Measurements from ENCODE around the gene TERT.
A peak's percentile ranks its signal among the peaks of the same experiment; 100 is the strongest.

Gene TERT

DNA sequence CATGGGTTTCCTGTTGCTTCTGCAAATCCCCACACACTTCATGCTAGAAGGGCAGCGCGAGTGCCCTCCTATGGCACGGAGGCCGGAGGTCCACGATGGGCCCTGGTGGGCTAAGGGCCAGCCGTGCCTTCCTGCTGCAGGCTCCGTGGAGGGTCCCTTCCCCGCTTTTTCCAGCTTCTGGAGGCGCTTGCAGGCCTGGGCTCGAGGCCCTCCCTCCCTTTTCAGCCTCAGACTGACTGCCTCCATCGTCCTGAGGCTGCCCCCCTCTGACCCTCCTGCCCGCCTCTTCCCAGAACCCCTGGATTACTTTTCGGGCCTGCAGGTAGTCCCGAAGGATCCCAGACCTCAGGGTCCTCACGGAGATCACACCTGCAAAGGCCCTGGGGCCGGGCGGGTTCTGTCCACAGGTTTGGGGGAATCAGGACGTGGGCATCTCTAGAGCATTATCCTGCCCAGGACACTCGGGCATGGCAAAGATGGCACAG, 3.2 kb upstream of the TERT start:
- Histone ChIP-seq H3K23ac (ENCODE audit: low read length) (no peak overlapping the region), H2BK120ac (ENCODE audit: low read depth, low read length) (no peak overlapping the region), H3K4ac (ENCODE audit: low read depth, low read length) (no peak overlapping the region), H2AK5ac (ENCODE audit: low read length) (no peak overlapping the region), H3K4me2 (ENCODE audit: low read length) (no peak overlapping the region), H4K5ac (ENCODE audit: low read length) (no peak overlapping the region), H3K27ac (ENCODE audit: low read depth, low read length) (no peak overlapping the region), H3K9ac (ENCODE audit: low read length) (no peak overlapping the region), H3K18ac (ENCODE audit: low read length) (no peak overlapping the region), H3K36me3 (ENCODE audit: control insufficient read depth, insufficient read depth, low read length) (no peaks in the 10 kb centered on the region), H3K27me3 (ENCODE audit: insufficient read depth, low read length, poor library complexity) (no peaks in the 10 kb centered on the region), H3K79me2 (ENCODE audit: control insufficient read depth, insufficient read depth, low read length) (no peaks in the 10 kb centered on the region), H2BK15ac (replicated peaks; ENCODE audit: low read depth) (no peak overlapping the region), H4K8ac (ENCODE audit: low read depth, low read length) (no peak overlapping the region), H2BK5ac (ENCODE audit: low read length) (no peak overlapping the region), H3K4me3 (ENCODE audit: low read length) (no peak overlapping the region), H3K56ac (ENCODE audit: low read length) (no peak overlapping the region), H3K79me1 (ENCODE audit: low read length) (no peaks in the 10 kb centered on the region), H3K4me1 (ENCODE audit: control insufficient read depth, low read depth, low read length) (no peaks in the 10 kb centered on the region)
- no CpG with 5 or more reads among the region's 19 CpGs for WGBS (ENCODE audit: extremely low coverage, insufficient coverage, low lambda C conversion rate)
- no peak for DNase-seq

GRCh38 chr5:1297243-1297642, 2.4 kb upstream of the TERT start:
- Histone ChIP-seq H3K4me3 (ENCODE audit: low read length) (no peak overlapping the region), H2BK15ac (replicated peaks; ENCODE audit: low read depth) (no peak overlapping the region), H3K4ac (ENCODE audit: low read depth, low read length) (no peak overlapping the region), H2BK5ac (ENCODE audit: low read length) (no peak overlapping the region), H3K18ac (ENCODE audit: low read length) (no peak overlapping the region), H3K79me1 (ENCODE audit: low read length) (no peaks in the 10 kb centered on the region), H2BK120ac (ENCODE audit: low read depth, low read length) (no peak overlapping the region), H3K56ac (ENCODE audit: low read length) (no peak overlapping the region), H3K23ac (ENCODE audit: low read length) (no peak overlapping the region), H4K8ac (ENCODE audit: low read depth, low read length) (no peak overlapping the region), H3K9ac (ENCODE audit: low read length) (no peak overlapping the region), H3K4me2 (ENCODE audit: low read length) (no peak overlapping the region), H2AK5ac (ENCODE audit: low read length) (no peak overlapping the region), H3K79me2 (ENCODE audit: control insufficient read depth, insufficient read depth, low read length) (no peaks in the 10 kb centered on the region), H3K4me1 (ENCODE audit: control insufficient read depth, low read depth, low read length) (no peaks in the 10 kb centered on the region), H3K27me3 (ENCODE audit: insufficient read depth, low read length, poor library complexity) (no peaks in the 10 kb centered on the region), H3K36me3 (ENCODE audit: control insufficient read depth, insufficient read depth, low read length) (no peaks in the 10 kb centered on the region), H3K27ac (ENCODE audit: low read depth, low read length) (no peak overlapping the region), H4K5ac (ENCODE audit: low read length) (no peak overlapping the region)
- DNase-seq, result no peak
- WGBS (ENCODE audit: extremely low coverage, insufficient coverage, low lambda C conversion rate), result no CpG with 5 or more reads among the region's 4 CpGs

DNA sequence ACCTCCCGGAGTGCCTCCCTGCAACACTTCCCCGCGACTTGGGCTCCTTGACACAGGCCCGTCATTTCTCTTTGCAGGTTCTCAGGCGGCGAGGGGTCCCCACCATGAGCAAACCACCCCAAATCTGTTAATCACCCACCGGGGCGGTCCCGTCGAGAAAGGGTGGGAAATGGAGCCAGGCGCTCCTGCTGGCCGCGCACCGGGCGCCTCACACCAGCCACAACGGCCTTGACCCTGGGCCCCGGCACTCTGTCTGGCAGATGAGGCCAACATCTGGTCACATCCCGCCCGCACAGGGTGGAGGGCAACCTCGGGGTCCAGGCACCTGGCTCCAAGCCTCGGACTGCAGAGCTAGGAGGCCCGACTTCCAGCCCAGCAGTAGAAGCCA, 776 bp upstream of the TERT start:
- H4K8ac ChIP-seq (ENCODE audit: low read depth, low read length), result no peak overlapping the region
- H3K18ac ChIP-seq (ENCODE audit: low read length), result no peak overlapping the region
- H2BK120ac ChIP-seq (ENCODE audit: low read depth, low read length), result no peak overlapping the region
- H3K4me2 ChIP-seq (ENCODE audit: low read length), result peak overlapping the region; percentile 78
- H2AK5ac ChIP-seq (ENCODE audit: low read length), result no peak overlapping the region
- H3K56ac ChIP-seq (ENCODE audit: low read length), result peak overlapping the region; percentile 69
- H3K4me1 ChIP-seq (ENCODE audit: control insufficient read depth, low read depth, low read length), result no peaks in the 10 kb centered on the region
- no peak overlapping the region for H2BK5ac ChIP-seq (ENCODE audit: low read length)
- H4K5ac ChIP-seq (ENCODE audit: low read length), result no peak overlapping the region
- peak overlapping the region; percentile 68 for H3K9ac ChIP-seq (ENCODE audit: low read length)
- H3K79me2 ChIP-seq (ENCODE audit: control insufficient read depth, insufficient read depth, low read length), result no peaks in the 10 kb centered on the region
- H3K27me3 ChIP-seq (ENCODE audit: insufficient read depth, low read length, poor library complexity), result no peaks in the 10 kb centered on the region
- no peak overlapping the region for H2BK15ac ChIP-seq (replicated peaks; ENCODE audit: low read depth)
- H3K23ac ChIP-seq (ENCODE audit: low read length), result no peak overlapping the region
- no peak overlapping the region for H3K27ac ChIP-seq (ENCODE audit: low read depth, low read length)
- WGBS (ENCODE audit: extremely low coverage, insufficient coverage, low lambda C conversion rate), result no CpG with 5 or more reads among the region's 22 CpGs
- no peaks in the 10 kb centered on the region for H3K79me1 ChIP-seq (ENCODE audit: low read length)
- no peak overlapping the region for H3K4me3 ChIP-seq (ENCODE audit: low read length)
- no peak for DNase-seq
- no peak overlapping the region for H3K4ac ChIP-seq (ENCODE audit: low read depth, low read length)
- H3K36me3 ChIP-seq (ENCODE audit: control insufficient read depth, insufficient read depth, low read length), result no peaks in the 10 kb centered on the region

- no CpG with 5 or more reads among the region's 69 CpGs for WGBS (ENCODE audit: extremely low coverage, insufficient coverage, low lambda C conversion rate)
- DNase-seq, result peak; percentile 40
- Histone ChIP-seq H3K4me2 (ENCODE audit: low read length) (peak overlapping the region; percentile 62), H3K9ac (ENCODE audit: low read length) (peak overlapping the region; percentile 67), H4K8ac (ENCODE audit: low read depth, low read length) (no peak overlapping the region), H3K79me2 (ENCODE audit: control insufficient read depth, insufficient read depth, low read length) (no peaks in the 10 kb centered on the region), H3K56ac (ENCODE audit: low read length) (peak overlapping the region; percentile 89), H2BK120ac (ENCODE audit: low read depth, low read length) (no peak overlapping the region), H4K5ac (ENCODE audit: low read length) (no peak overlapping the region), H3K4me1 (ENCODE audit: control insufficient read depth, low read depth, low read length) (no peaks in the 10 kb centered on the region), H2BK5ac (ENCODE audit: low read length) (no peak overlapping the region), H3K79me1 (ENCODE audit: low read length) (no peaks in the 10 kb centered on the region), H3K4ac (ENCODE audit: low read depth, low read length) (no peak overlapping the region), H2BK15ac (replicated peaks; ENCODE audit: low read depth) (no peak overlapping the region), H3K18ac (ENCODE audit: low read length) (no peak overlapping the region), H3K4me3 (ENCODE audit: low read length) (peak overlapping the region; percentile 57), H3K36me3 (ENCODE audit: control insufficient read depth, insufficient read depth, low read length) (no peaks in the 10 kb centered on the region), H3K27me3 (ENCODE audit: insufficient read depth, low read length, poor library complexity) (no peaks in the 10 kb centered on the region), H3K27ac (ENCODE audit: low read depth, low read length) (no peak overlapping the region), H2AK5ac (ENCODE audit: low read length) (no peak overlapping the region), H3K23ac (ENCODE audit: low read length) (no peak overlapping the region)
Observed at GRCh38 chr5:1294206-1294834, 548 bp downstream of the TERT start.

GRCh38 chr5:1293416-1294205, 1.3 kb downstream of the TERT start:
- Histone ChIP-seq H4K8ac (ENCODE audit: low read depth, low read length) (no peak overlapping the region), H3K4me1 (ENCODE audit: control insufficient read depth, low read depth, low read length) (no peaks in the 10 kb centered on the region), H3K9ac (ENCODE audit: low read length) (no peak overlapping the region), H4K5ac (ENCODE audit: low read length) (no peak overlapping the region), H2BK120ac (ENCODE audit: low read depth, low read length) (no peak overlapping the region), H3K4ac (ENCODE audit: low read depth, low read length) (no peak overlapping the region), H2BK5ac (ENCODE audit: low read length) (no peak overlapping the region), H2AK5ac (ENCODE audit: low read length) (no peak overlapping the region), H3K79me1 (ENCODE audit: low read length) (no peaks in the 10 kb centered on the region), H3K36me3 (ENCODE audit: control insufficient read depth, insufficient read depth, low read length) (no peaks in the 10 kb centered on the region), H3K4me2 (ENCODE audit: low read length) (no peak overlapping the region), H3K27me3 (ENCODE audit: insufficient read depth, low read length, poor library complexity) (no peaks in the 10 kb centered on the region), H2BK15ac (replicated peaks; ENCODE audit: low read depth) (no peak overlapping the region), H3K79me2 (ENCODE audit: control insufficient read depth, insufficient read depth, low read length) (no peaks in the 10 kb centered on the region), H3K4me3 (ENCODE audit: low read length) (no peak overlapping the region), H3K56ac (ENCODE audit: low read length) (no peak overlapping the region), H3K23ac (ENCODE audit: low read length) (no peak overlapping the region), H3K27ac (ENCODE audit: low read depth, low read length) (no peak overlapping the region), H3K18ac (ENCODE audit: low read length) (no peak overlapping the region)
- no CpG with 5 or more reads among the region's 60 CpGs for WGBS (ENCODE audit: extremely low coverage, insufficient coverage, low lambda C conversion rate)
- no peak for DNase-seq

Data from mesendoderm (in vitro differentiated cells).